Activated CD4-positive, alpha-beta memory T cell treated with anti-CD3 and anti-CD28 coated beads for 36 hours (primary cell): ENCODE results near the gene PPP1R3D. TPM values are rescaled to one million over a fixed set of nuclear protein-coding genes. Genes with fewer than 3 reads are reported as not detected.
A peak's percentile ranks its signal among the peaks of the same experiment; 100 is the strongest.
"Not testable (repeated sequence)": the region's sequence is repeated elsewhere in the genome, so short reads cannot be mapped to it uniquely, and the experiment has no call there.

Experiments used
- CTCF ChIA-PET: fragments of 350-600 bp; sonication (Branson Sonifier 250); formaldehyde crosslinking; loops from one replicate; lab custom pipeline; 2021; ENCODE audit warnings: antibody characterized with exemption, inconsistent platforms; lab: Charles Lee
- POLR2A ChIA-PET: fragments of 350-600 bp; sonication (Branson Sonifier 250); formaldehyde crosslinking; loops from one replicate; lab custom pipeline; 2021; ENCODE audit warnings: antibody characterized with exemption; lab: Charles Lee
- DNase-seq: peaks from one replicate; pipeline ENCODE4 v3.0.0-alpha.2; 2020
- H3K27ac Mint-ChIP-seq: one replicate; pipeline ENCODE4 v1.8.0; 2021; ENCODE audit warnings: mixed read lengths
- H3K27me3 Mint-ChIP-seq: one replicate; pipeline ENCODE4 v1.8.0; 2021; ENCODE audit warnings: mixed read lengths
- H3K36me3 Mint-ChIP-seq: one replicate; pipeline ENCODE4 v1.8.0; 2021; ENCODE audit warnings: mixed read lengths
- H3K4me1 Mint-ChIP-seq: one replicate; pipeline ENCODE4 v1.8.0; 2021; ENCODE audit warnings: low read depth, mixed read lengths
- H3K4me3 Mint-ChIP-seq: one replicate; pipeline ENCODE4 v1.8.0; 2021; ENCODE audit warnings: mild to moderate bottlenecking, mixed read lengths
- H3K9me3 Mint-ChIP-seq: one replicate; pipeline ENCODE4 v1.8.0; 2021; ENCODE audit warnings: mixed read lengths
- intact Hi-C: fragments of 100-400 bp; cut with micrococcal nuclease; formaldehyde crosslinking; loops from one replicate; pipeline ENCODE4 v1.15.1; 2023
- total RNA-seq, 2 experiments: library from RNA; stranded (reverse); gene quantifications; one replicate each; pipeline ENCODE4 v1.2.3, GENCODE V29; 2021

PPP1R3D gene
- total RNA-seq, 2 experiments from 2014 or later: 5.7 TPM

DNA sequence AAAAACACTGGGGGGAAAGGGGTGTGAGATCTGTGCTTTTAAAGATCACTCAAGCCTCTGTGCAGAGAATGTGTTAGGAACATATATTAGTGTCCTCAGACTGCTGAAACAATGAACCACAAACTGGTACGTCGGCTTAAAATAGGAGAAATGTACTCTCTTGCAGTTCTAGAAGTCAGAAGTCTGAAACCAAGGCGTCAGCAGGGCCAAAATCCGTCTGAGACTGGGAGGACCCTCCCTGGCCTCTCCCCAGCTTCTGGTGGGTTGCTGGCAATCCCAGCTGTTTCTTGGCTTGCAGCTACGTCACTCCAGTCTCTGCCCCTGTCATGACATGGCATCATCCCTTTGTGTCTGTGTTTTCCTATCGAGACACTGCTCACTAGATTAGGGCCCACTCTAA is 22.1 kb upstream of the PPP1R3D start:
- no peaks in the 10 kb centered on the region for H3K9me3 Mint-ChIP-seq
- H3K27me3 Mint-ChIP-seq: no peaks in the 10 kb centered on the region
- POLR2A ChIA-PET: no interaction called here
- intact Hi-C loops: no loop called here
- no peak for DNase-seq
- H3K4me3 Mint-ChIP-seq: no peak overlapping the region
- CTCF ChIA-PET: interaction anchor here (0.7 to 1.6 kb wide), 2 partner anchors 22 to 28 kb away, joined by 3 to 4 read pairs; partner anchors contain the start of gene SYCP2
- H3K36me3 Mint-ChIP-seq: peaks cover 4% of the 10 kb centered on the region
- no peak overlapping the region for H3K27ac Mint-ChIP-seq
- no peaks in the 10 kb centered on the region for H3K4me1 Mint-ChIP-seq

DNA sequence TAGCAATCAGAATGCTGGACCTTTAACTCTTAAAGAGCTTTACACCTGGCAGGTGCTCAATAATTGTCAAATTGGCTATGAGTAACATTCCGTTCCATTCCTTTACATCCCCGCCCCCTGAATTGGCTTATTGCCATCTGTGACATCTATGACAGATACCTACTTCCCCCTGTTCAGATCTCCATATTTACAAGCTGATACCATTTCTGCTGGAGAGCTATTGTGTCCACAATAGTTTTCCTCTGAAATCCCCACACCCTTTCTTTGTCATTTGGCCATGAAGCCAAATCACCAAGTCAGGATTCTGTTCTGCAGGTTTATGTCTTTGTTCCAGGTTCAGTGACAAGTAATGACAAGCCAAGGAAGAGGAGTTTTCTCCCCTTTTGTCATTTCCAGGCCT is 21.3 kb upstream of the PPP1R3D start:
- no peaks in the 10 kb centered on the region for H3K9me3 Mint-ChIP-seq
- no peaks in the 10 kb centered on the region for H3K4me1 Mint-ChIP-seq
- H3K36me3 Mint-ChIP-seq: peaks cover 4% of the 10 kb centered on the region
- H3K27ac Mint-ChIP-seq: no peak overlapping the region
- no peak for DNase-seq
- H3K4me3 Mint-ChIP-seq: no peak overlapping the region
- intact Hi-C loops: no loop called here
- ChIA-PET POLR2A (no interaction called here), CTCF (no interaction called here)
- H3K27me3 Mint-ChIP-seq: no peaks in the 10 kb centered on the region

DNA sequence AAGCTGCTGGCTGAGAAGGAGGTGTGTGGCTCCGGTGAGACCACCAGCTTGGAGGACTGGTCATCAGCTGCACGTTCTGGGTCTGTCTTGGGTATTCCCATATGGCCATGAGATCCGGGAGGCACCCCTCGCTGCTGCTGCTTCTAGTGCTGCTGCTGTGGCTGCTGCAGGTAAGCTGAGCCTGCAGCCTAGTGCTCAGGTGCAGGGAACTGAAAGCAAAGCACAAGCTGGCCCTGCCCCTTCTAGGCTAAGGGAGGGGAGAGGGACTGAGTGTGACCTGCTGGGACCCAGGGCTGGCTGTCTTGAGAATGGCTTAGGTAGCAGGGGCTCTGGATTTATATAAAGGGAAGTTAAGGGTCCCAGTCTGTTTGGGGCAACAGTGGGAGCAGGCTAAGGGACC is 18.5 kb upstream of the PPP1R3D start:
- Mint-ChIP-seq H3K9me3 (no peaks in the 10 kb centered on the region), H3K36me3 (peaks cover 4% of the 10 kb centered on the region), H3K27ac (no peak overlapping the region), H3K4me1 (no peaks in the 10 kb centered on the region), H3K4me3 (no peak overlapping the region), H3K27me3 (no peaks in the 10 kb centered on the region)
- DNase-seq: no peak
- ChIA-PET CTCF (interaction anchor here (1.0 kb wide), 1 partner anchor 9 kb away, joined by 4 read pairs; no protein-coding TSS in a partner anchor), POLR2A (no interaction called here)
- intact Hi-C loops: no loop called here

DNA sequence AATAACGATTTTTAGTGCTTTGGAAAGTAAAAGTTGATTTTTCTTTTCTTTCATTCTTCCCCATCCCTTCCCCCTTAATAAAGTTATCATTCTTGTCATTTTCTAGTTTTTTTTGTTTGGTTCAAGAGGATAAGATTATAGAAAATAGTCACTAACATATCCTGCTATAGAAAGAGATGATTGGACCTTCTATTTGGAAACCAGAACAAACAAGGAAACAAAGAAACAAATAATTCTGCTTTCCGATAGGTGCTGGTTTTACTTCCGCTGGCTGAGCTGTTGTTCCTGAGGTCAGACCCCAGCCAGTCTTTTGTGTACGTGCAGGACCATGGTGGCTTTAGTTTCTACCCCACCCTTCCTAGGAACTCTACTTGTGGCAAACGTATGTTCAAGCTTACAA is 18.0 kb upstream of the PPP1R3D start, which contains the start of gene CDH26:
Gene CDH26 (plus strand): TSS at position 301 of the 400 bp plus-strand sequence. CDS start 304 bp downstream, outside the sequence.
- ChIA-PET POLR2A (no interaction called here), CTCF (no interaction called here)
- intact Hi-C loops: no loop called here
- H3K4me3 Mint-ChIP-seq: no peak within 1 kb of the TSS
- no peaks in the 10 kb centered on the region for H3K9me3 Mint-ChIP-seq
- H3K36me3 Mint-ChIP-seq: peaks cover 4% of the 10 kb centered on the region
- no peak for DNase-seq
- H3K4me1 Mint-ChIP-seq: no peaks in the 10 kb centered on the region
- no peak within 1 kb of the TSS for H3K27ac Mint-ChIP-seq
- no peaks in the 10 kb centered on the region for H3K27me3 Mint-ChIP-seq

DNA sequence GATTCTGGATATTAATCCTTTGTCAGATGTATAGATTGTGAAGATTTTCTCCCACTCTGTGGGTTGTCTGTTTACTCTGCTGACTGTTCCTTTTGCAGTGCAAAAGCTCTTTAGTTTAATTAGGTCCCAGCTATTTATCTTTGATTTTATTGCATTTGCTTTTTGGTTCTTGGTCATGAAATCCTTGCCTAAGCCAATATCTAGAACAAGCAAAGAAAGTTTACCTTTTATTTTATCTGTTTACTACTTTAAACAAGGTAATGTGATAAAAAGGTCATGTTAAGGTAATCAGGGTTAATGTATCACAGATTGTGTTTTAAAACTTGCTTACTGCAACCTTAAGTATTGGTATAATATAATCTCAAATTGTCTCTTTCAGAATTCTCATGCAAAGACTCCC is 17.5 kb upstream of the PPP1R3D start:
- CTCF ChIA-PET, DNase-seq, H3K4me3 Mint-ChIP-seq, POLR2A ChIA-PET, intact Hi-C loops, H3K27ac Mint-ChIP-seq, H3K27me3 Mint-ChIP-seq, H3K9me3 Mint-ChIP-seq, H3K4me1 Mint-ChIP-seq, H3K36me3 Mint-ChIP-seq: not testable (repeated sequence)

DNA sequence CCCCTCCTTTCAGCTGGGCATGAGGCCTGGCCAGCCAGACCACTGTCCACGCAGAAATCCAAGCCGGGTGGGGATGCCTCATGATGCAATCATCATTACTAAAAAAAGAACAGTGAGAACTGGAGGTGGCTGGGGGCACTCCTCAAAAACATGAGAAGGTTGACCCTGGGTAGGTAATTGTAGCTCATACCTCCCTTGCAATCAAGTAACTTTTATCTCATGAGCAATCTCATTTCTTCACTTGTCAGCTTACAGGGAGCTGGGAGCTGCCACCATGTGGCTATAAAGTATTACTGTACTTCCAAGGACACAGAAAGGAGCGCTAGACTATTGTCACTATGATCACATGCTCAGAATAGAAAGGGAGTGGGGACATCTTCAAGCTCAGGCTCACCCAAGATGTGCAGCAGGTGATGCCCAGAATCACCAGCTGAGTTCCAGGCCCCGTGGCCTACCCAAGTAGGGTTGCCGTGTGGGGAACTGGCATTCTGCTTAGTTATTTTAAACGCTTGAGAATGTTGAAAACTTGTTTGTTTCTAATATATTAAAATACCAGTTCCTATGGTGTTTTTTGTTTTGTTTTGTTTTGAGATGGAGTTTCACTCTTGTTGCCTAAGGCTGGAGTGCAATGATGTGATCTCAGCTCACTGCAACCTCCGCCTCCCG is 15.2 kb upstream of the PPP1R3D start:
- ChIA-PET POLR2A (no interaction called here), CTCF (interaction anchor here (0.8 to 1.1 kb wide), 2 partner anchors 21 to 92 kb away, joined by 3 read pairs; no protein-coding TSS in a partner anchor)
- Mint-ChIP-seq H3K9me3 (no peaks in the 10 kb centered on the region), H3K4me1 (no peaks in the 10 kb centered on the region), H3K36me3 (peaks cover 3% of the 10 kb centered on the region), H3K4me3 (no peak overlapping the region), H3K27ac (no peak overlapping the region), H3K27me3 (no peaks in the 10 kb centered on the region)
- no peak for DNase-seq
- intact Hi-C loops: no loop called here

DNA sequence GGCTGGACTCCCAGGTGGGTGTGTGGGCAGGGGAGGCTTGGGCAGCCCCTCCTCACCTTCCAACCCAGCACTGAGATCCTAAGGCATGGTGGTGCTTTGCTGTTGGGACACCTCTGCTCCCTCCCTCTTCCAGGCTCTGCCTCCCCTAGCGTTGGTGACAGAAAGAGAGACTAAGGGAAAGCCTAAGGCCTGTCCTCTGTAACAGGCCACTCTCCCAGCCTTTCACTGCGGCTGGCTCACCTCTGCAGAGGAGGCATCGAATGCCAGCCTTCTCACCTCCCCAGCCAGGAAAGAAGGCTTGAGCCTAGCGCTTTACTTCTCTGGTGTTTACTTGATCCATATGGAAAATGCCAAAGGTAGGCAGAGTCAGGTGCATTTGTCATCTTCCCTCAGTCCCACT is 14.6 kb upstream of the PPP1R3D start:
- intact Hi-C loops: no loop called here
- Mint-ChIP-seq H3K9me3 (no peaks in the 10 kb centered on the region), H3K4me3 (no peak overlapping the region), H3K4me1 (no peaks in the 10 kb centered on the region), H3K27ac (no peak overlapping the region), H3K36me3 (no peaks in the 10 kb centered on the region), H3K27me3 (no peaks in the 10 kb centered on the region)
- POLR2A ChIA-PET: no interaction called here
- no peak for DNase-seq
- CTCF ChIA-PET: interaction anchor here (0.8 to 1.1 kb wide), 2 partner anchors 20 to 93 kb away, joined by 3 read pairs; no protein-coding TSS in a partner anchor

DNA sequence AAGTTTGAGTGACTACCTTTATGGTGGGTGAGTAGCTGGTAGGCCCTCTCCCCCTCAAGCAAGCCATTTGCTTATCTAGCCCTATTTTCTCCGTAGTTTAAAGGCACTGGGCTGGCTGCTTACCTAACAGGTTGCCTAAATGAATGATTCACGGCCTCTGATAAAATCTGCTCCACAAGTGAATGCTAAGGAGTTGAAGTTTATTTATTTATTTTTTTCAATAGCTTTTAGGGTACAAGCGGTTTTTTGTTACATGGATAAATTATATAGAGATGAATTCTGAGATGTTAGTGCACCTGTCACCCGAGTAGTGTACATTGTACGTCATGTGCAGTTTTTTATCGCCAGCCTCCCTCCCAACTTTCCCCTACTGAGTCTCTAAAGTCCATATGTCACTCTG is 9.8 kb upstream of the PPP1R3D start:
- Mint-ChIP-seq H3K9me3 (no peaks in the 10 kb centered on the region), H3K4me3 (no peak overlapping the region), H3K4me1 (peaks cover 23% of the 10 kb centered on the region), H3K27ac (no peak overlapping the region), H3K36me3 (no peaks in the 10 kb centered on the region), H3K27me3 (no peaks in the 10 kb centered on the region)
- intact Hi-C loops: loop anchor here (2.0 to 10.0 kb wide), 4 partner anchors 107 to 1172 kb away; no protein-coding TSS in a partner anchor
- ChIA-PET POLR2A (interaction anchor here (1.0 kb wide), 1 partner anchor 9 kb away, joined by 4 read pairs; no protein-coding TSS in a partner anchor), CTCF (interaction anchor here (0.8 to 8.9 kb wide), 7 partner anchors 9 to 313 kb away, joined by 3 to 66 read pairs (median 4); partner anchors contain the start of gene SYCP2)
- DNase-seq: no peak

DNA sequence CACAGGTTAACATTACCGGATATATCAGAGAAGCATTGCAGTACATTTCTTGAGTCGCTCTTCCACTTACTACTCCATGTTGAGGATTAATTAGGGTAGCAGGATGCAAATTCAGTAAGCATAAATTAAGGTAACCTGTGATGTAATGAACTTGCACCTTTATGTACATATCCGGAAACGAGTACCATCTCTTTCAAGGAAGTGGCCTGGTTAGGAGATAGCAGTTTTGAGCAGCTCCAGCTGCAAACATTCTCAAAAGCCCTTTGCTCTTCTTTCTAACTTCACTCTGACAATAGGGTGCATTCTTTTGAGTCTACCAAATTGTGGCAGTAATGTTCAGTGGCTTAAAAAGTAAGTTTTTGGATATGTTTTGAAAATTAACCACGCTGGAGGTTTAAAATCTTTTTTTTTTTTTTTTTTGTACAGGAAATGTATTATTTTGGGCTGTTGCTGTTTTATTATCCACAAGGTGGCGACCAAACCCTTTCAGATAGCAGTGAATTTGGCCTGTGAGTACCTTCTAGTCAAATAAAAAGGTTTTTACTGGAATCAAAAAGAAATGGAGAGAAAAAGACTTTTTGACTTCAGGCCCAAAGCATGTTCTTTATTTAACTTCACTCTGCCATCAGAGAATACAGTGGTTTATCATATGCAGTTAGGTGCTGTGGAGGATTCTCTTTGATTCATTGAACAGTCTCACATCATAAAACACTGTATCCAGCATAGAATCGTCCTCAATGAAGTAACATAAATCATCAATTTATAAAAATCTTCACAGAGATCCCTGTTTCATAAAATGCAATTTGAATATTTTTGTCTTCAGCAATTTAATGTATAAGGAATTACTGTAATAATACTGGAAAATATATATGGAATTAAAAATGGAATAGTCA is 9.0 kb upstream of the PPP1R3D start:
- POLR2A ChIA-PET: interaction anchor here (0.7 to 1.0 kb wide), 2 partner anchors 8 to 9 kb away, joined by 3 to 4 read pairs; partner anchors contain the start of genes FAM217B and PPP1R3D
- no peaks in the 10 kb centered on the region for H3K9me3 Mint-ChIP-seq
- peak; percentile 27 for DNase-seq

DNA sequence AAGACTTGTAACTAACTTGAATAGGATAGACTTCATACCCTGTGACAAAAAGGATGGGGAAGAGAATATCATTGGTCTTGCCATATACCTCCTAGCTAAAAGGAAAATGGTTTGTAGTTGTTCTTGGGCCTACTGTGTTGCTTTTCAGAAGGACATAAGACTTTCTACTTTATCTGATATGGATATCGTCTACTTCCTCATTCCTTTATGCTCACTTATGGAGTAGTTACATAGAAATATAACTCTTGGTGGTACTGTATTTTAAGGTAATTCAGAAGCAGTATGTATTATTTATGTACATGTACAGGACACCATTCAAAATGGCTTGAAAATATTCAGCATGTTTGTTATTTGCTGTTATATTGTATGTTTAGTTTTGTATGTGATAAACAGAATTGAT is 8.1 kb upstream of the PPP1R3D start:
- ChIA-PET POLR2A (no interaction called here), CTCF (interaction anchor here (0.6 to 8.9 kb wide), 8 partner anchors 8 to 138 kb away, joined by 3 to 66 read pairs (median 4); partner anchors contain the start of genes FAM217B, PPP1R3D and SYCP2)
- no peak for DNase-seq
- H3K9me3 Mint-ChIP-seq: no peaks in the 10 kb centered on the region
- peaks cover 26% of the 10 kb centered on the region for H3K4me1 Mint-ChIP-seq
- H3K27ac Mint-ChIP-seq: peak overlapping the region; percentile 83
- no peak overlapping the region for H3K4me3 Mint-ChIP-seq
- no peaks in the 10 kb centered on the region for H3K27me3 Mint-ChIP-seq
- H3K36me3 Mint-ChIP-seq: peaks cover 11% of the 10 kb centered on the region
- intact Hi-C loops: loop anchor here (1.0 to 10.0 kb wide), 5 partner anchors 8 to 1174 kb away; partner anchors contain the start of genes FAM217B and PPP1R3D

More for the DNA sequence above, 9.0 kb upstream of the PPP1R3D start:
- Mint-ChIP-seq H3K36me3 (peaks cover 8% of the 10 kb centered on the region), H3K27me3 (no peaks in the 10 kb centered on the region), H3K27ac (peak overlapping the region; percentile 83), H3K4me1 (peaks cover 26% of the 10 kb centered on the region), H3K4me3 (no peak overlapping the region)
- CTCF ChIA-PET: interaction anchor here (0.6 to 8.9 kb wide), 11 partner anchors 9 to 251 kb away, joined by 3 to 66 read pairs (median 3); partner anchors contain the start of genes FAM217B, PPP1R3D and SYCP2
- intact Hi-C loops: loop anchor here (1.0 to 10.0 kb wide), 5 partner anchors 9 to 1173 kb away; partner anchors contain the start of genes FAM217B and PPP1R3D

DNA sequence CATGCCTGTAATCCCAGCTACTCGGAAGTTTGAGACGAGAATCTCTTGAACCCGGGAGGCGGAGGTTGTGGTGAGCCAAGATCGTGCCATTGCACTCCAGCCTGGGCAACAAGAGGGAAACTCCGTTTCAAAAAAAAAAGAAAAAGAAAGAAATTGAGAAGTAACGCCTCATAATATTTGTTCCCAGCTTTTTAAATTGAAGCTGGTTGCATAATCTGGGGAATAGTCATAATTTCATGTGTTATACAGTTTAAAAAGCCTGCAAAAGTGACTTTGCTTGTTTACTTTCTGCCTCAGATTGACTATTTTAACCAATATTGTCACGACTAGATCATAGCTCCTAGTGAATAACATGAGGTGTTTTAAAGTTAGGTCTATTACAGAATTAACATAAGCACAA is 7.3 kb upstream of the PPP1R3D start:
- no peak for DNase-seq
- Mint-ChIP-seq H3K9me3 (no peaks in the 10 kb centered on the region), H3K27me3 (no peaks in the 10 kb centered on the region), H3K4me1 (peaks cover 26% of the 10 kb centered on the region), H3K27ac (no peak overlapping the region), H3K36me3 (peaks cover 11% of the 10 kb centered on the region), H3K4me3 (no peak overlapping the region)
- POLR2A ChIA-PET: no interaction called here
- CTCF ChIA-PET: interaction anchor here (1.2 to 8.9 kb wide), 3 partner anchors 12 to 1315 kb away, joined by 4 to 66 read pairs (median 6); partner anchors contain the start of gene SYCP2
- intact Hi-C loops: loop anchor here (5.0 to 10.0 kb wide), 3 partner anchors 267 to 1175 kb away; no protein-coding TSS in a partner anchor
